ENCODE measurements around the gene MALL.
"Not testable (repeated sequence)": the region's sequence is repeated elsewhere in the genome, so short reads cannot be mapped to it uniquely, and the experiment has no call there.

Gene MALL

GRCh38 chr2:110115291-110116032 is at the start of gene MALL:
Gene MALL (minus strand): TSS chr2:110115822. CDS start chr2:110115792, 30 bp downstream.
- no peak for DNase-seq

GRCh38 chr2:110157153-110157793 is 41.7 kb upstream of the MALL start:
- DNase-seq = peak; percentile 55 to 72 (median 63)

- DNase-seq = not testable (repeated sequence)
Measured at GRCh38 chr2:110154828-110155227, 39.2 kb upstream of the MALL start.

GRCh38 chr2:110154188-110154587 is 38.6 kb upstream of the MALL start:
- DNase-seq = not testable (repeated sequence)

GRCh38 chr2:110153416-110153815 is 37.8 kb upstream of the MALL start:
- DNase-seq = no peak

GRCh38 chr2:110152943-110153342 is 37.3 kb upstream of the MALL start:
- DNase-seq = no peak

GRCh38 chr2:110149330-110150220 is 34.0 kb upstream of the MALL start:
- DNase-seq = peak; percentile 2 to 77 (median 62)

GRCh38 chr2:110146945-110147332 is 31.3 kb upstream of the MALL start:
- DNase-seq = no peak

- no peak for DNase-seq
Measured at GRCh38 chr2:110146183-110146944, 30.7 kb upstream of the MALL start.

- no peak for DNase-seq
Measured at GRCh38 chr2:110143982-110144381, 28.4 kb upstream of the MALL start.

GRCh38 chr2:110140401-110140800 is 24.8 kb upstream of the MALL start:
- DNase-seq = no peak

GRCh38 chr2:110134025-110134424 is 18.4 kb upstream of the MALL start:
- DNase-seq = no peak

GRCh38 chr2:110131166-110131565 is 15.5 kb upstream of the MALL start:
- DNase-seq = no peak

- no peak for DNase-seq
Measured at GRCh38 chr2:110130757-110131156, 15.1 kb upstream of the MALL start.

- peak in 1 of 3 donors; percentile 29 for DNase-seq
Measured at GRCh38 chr2:110126906-110127305, 11.3 kb upstream of the MALL start.

- DNase-seq = no peak
Measured at GRCh38 chr2:110126086-110126773, 10.6 kb upstream of the MALL start.

GRCh38 chr2:110124939-110125691 is 9.5 kb upstream of the MALL start:
- no peak for DNase-seq

- DNase-seq = no peak
Measured at GRCh38 chr2:110124038-110124825, 8.6 kb upstream of the MALL start.

- no peak for DNase-seq
Measured at GRCh38 chr2:110121592-110121991, 6.0 kb upstream of the MALL start.

GRCh38 chr2:110121052-110121334 is 5.4 kb upstream of the MALL start:
- DNase-seq = no peak

Data from suppressor macrophage treated with lipopolysaccharide for 1 hour (primary cell).